GM21723 (cell line): ENCODE measurements around the gene C1QTNF6.

ENCODE experiments used
- ATAC-seq: cut with Tn5 transposase; IDR thresholded peaks from one replicate; pipeline ENCODE4 v1.9.1; 2021; ENCODE audit warnings: mild to moderate bottlenecking, moderate library complexity; ENCODE audit not compliant: unreplicated experiment

Gene C1QTNF6

GRCh38 chr22:37193629-37194191 lies 5.7 kb upstream of the C1QTNF6 start:
- ATAC-seq, result no peak

- ATAC-seq, result no peak
These were observed 4.7 kb upstream of the C1QTNF6 start for GRCh38 chr22:37192741-37193140.

GRCh38 chr22:37192204-37192603 lies 4.2 kb upstream of the C1QTNF6 start:
- no peak for ATAC-seq

- no peak for ATAC-seq
These were observed 2.3 kb upstream of the C1QTNF6 start for GRCh38 chr22:37190262-37190780.

- ATAC-seq, result no peak
These were observed 937 bp upstream of the C1QTNF6 start for GRCh38 chr22:37188901-37189466.

GRCh38 chr22:37187552-37187890 lies 526 bp downstream of the C1QTNF6 start:
- no peak for ATAC-seq

GRCh38 chr22:37186997-37187522 lies 987 bp downstream of the C1QTNF6 start:
- no peak for ATAC-seq

- no peak for ATAC-seq
These were observed 1.6 kb downstream of the C1QTNF6 start for GRCh38 chr22:37186228-37186996.

- no peak for ATAC-seq
These were observed 2.3 kb downstream of the C1QTNF6 start for GRCh38 chr22:37185646-37186227.

GRCh38 chr22:37184816-37185541 lies 3.1 kb downstream of the C1QTNF6 start:
- ATAC-seq, result no peak

- ATAC-seq, result no peak
These were observed 3.7 kb downstream of the C1QTNF6 start for GRCh38 chr22:37184380-37184755.

- no peak for ATAC-seq
These were observed 4.3 kb downstream of the C1QTNF6 start for GRCh38 chr22:37183432-37184379.

GRCh38 chr22:37182949-37183245 lies 5.2 kb downstream of the C1QTNF6 start:
- no peak for ATAC-seq

- ATAC-seq, result no peak
These were observed 5.7 kb downstream of the C1QTNF6 start for GRCh38 chr22:37182101-37182948.

GRCh38 chr22:37181681-37182080 lies 6.4 kb downstream of the C1QTNF6 start:
- ATAC-seq, result no peak

- ATAC-seq, result no peak
These were observed 7.4 kb downstream of the C1QTNF6 start for GRCh38 chr22:37180531-37181231.

- no peak for ATAC-seq
These were observed 8.2 kb downstream of the C1QTNF6 start for GRCh38 chr22:37179622-37180420.

- ATAC-seq, result no peak
These were observed 8.9 kb downstream of the C1QTNF6 start for GRCh38 chr22:37179126-37179470.
